ENCODE results near the gene ROBO1.

Gene ROBO1

DNA sequence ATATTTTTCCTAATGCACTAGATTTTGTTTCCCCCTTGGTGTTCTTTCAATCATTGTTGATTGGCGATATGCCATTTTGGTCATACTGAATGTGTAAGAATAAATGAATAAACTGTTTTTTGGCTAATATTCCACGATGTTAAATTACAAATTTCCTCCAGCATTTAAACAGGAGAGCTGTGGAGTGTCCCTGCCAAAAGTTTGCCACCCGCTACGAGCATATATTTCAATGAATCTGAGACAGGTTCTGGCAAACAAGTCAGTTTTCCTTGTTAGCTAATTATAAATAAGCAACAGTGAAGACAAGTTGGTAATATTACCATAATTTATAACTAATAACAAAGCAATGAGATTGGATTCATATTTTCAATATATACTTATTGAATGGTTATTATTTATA is 777.6 kb downstream of the ROBO1 start:
- ATAC-seq, result no peak

DNA sequence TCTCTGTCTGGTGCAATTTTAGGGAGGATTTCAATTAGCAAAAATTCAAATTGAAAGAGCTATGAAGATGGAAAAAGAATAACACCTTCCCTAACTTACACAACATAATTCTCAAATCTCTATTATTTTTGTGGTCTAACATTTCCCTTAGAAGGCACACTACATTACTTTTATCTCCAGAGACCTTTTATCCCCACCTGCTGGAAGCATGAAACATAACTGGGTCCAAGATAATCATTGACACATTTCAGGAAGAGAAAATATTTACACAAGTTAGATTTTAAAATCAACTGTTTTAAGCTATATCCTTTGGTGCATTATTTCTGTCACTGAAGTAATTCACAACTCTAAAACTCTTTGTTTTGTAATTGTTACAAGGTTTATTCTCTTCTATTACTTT is 779.5 kb downstream of the ROBO1 start:
- DNase-seq (ENCODE audit: low spot score in 2 of 2) (no peak), ATAC-seq (no peak)
- H3K4me3 Mint-ChIP-seq, result no peak overlapping the region
- no peaks in the 10 kb centered on the region for H3K36me3 Mint-ChIP-seq
- no peaks in the 10 kb centered on the region for H3K4me1 Mint-ChIP-seq
- no peak overlapping the region for H3K27ac Mint-ChIP-seq
- H3K9me3 Mint-ChIP-seq, result peaks cover 8% of the 10 kb centered on the region

More for the DNA sequence above, 777.6 kb downstream of the ROBO1 start:
- H3K9me3 Mint-ChIP-seq, result peaks cover 12% of the 10 kb centered on the region
- no peaks in the 10 kb centered on the region for H3K36me3 Mint-ChIP-seq
- H3K4me1 Mint-ChIP-seq, result no peaks in the 10 kb centered on the region
- H3K27ac Mint-ChIP-seq, result no peak overlapping the region
- H3K4me3 Mint-ChIP-seq, result no peak overlapping the region
- no peak for DNase-seq (ENCODE audit: low spot score in 2 of 2)

DNA sequence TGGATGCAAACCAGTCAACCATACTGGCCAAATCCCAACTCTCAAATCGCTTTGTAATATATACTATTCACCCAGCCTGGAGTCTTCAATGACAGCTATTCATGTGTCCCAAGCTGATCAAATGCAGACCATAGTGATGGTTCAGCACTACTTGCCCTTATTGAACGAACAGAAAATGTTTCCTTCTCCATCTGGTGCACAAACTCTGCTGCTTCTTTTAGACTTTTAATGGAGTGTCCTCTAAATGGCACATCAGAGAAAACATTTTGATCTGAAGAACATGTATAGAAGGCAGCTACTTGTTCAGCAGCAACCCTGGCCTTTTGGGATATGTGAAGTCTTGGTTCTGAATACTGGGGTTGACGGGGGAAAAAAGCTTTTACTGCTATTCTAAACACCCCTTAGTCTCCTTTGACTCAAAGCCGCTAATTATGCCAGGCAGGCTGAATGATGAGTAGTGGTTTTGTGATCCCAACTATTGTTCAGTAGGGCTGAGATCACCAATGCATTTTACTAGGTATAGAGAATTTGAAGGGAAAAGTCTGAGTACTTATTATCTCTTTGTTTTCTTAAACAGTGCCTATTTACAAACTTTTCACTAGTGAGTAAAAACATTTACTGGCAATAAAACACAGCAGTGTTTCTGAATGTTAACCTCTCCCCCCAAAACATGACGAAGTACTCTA is 781.2 kb downstream of the ROBO1 start:
- DNase-seq (ENCODE audit: low spot score in 2 of 2) (no peak), ATAC-seq (no peak)
- H3K27ac Mint-ChIP-seq, result no peak overlapping the region
- peaks cover 14% of the 10 kb centered on the region for H3K9me3 Mint-ChIP-seq
- H3K4me1 Mint-ChIP-seq, result no peaks in the 10 kb centered on the region
- H3K4me3 Mint-ChIP-seq, result no peak overlapping the region
- no peaks in the 10 kb centered on the region for H3K36me3 Mint-ChIP-seq

DNA sequence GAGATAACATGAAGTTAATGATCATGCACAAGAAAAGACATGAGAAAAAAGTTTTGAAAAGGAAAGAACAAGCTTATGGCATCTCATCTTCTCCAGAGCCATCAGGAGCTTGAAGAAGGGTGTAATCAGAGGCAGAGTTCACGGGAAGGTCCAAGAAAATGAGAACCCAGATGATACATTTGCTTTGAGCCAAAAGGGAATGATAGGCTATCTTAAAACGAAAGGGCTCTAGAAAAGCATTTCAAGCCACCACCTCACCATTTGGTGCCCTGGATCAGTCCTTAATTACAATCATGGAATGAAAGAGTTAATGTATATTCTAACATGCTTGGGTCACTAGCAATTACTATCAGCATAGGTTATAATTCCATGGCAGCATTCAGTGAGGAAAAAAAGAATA is 781.8 kb downstream of the ROBO1 start:
- H3K4me3 Mint-ChIP-seq, result no peak overlapping the region
- H3K27ac Mint-ChIP-seq, result no peak overlapping the region
- DNase-seq (ENCODE audit: low spot score in 2 of 2), result no peak
- no peak for ATAC-seq
- H3K36me3 Mint-ChIP-seq, result no peaks in the 10 kb centered on the region
- peaks cover 14% of the 10 kb centered on the region for H3K9me3 Mint-ChIP-seq
- no peaks in the 10 kb centered on the region for H3K4me1 Mint-ChIP-seq

DNA sequence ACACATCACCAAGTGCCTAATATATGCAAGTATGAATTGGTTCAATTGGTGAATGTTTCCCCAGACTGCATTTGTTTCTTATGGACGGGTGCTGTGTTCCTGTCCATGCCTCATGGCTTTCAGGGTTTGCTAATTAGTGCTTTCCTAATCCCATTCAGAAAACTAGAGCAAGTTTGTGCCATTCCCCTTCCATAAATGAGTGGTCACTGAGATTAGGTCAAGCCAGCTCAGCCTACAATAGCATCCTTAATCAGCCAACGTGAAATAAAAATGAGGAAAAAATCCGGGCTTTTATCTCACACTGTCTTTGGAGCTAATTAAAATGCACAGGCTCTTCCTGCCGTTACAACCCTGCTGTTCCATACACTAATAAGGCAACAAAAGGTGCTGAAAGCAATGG is 788.8 kb downstream of the ROBO1 start:
- Mint-ChIP-seq H3K9me3 (peaks cover 15% of the 10 kb centered on the region), H3K36me3 (no peaks in the 10 kb centered on the region), H3K4me1 (no peaks in the 10 kb centered on the region), H3K27ac (no peak overlapping the region), H3K4me3 (no peak overlapping the region)
- DNase-seq (ENCODE audit: low spot score in 2 of 2) (no peak), ATAC-seq (no peak)

DNA sequence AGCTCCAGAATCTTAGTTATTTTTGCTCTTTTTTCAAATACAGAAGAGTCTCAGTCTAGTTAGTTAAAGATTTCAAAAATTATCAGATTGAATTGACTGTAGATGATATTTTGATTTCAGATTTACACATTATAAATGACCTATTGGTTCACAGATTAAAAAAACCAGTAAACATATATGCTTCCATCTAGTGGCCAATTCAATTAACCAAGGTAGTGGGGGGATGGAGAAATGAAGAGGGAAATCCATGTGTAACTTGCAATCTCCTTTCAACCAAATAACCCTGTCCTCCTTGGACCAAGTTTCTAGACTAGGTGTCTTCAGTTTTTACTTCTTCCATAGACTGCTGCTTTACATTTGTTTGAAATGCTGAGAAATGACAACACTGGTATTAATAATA is 789.8 kb downstream of the ROBO1 start:
- Mint-ChIP-seq H3K36me3 (no peaks in the 10 kb centered on the region), H3K4me1 (no peaks in the 10 kb centered on the region), H3K9me3 (peaks cover 15% of the 10 kb centered on the region), H3K4me3 (no peak overlapping the region), H3K27ac (no peak overlapping the region)
- DNase-seq (ENCODE audit: low spot score in 2 of 2), result no peak
- no peak for ATAC-seq

DNA sequence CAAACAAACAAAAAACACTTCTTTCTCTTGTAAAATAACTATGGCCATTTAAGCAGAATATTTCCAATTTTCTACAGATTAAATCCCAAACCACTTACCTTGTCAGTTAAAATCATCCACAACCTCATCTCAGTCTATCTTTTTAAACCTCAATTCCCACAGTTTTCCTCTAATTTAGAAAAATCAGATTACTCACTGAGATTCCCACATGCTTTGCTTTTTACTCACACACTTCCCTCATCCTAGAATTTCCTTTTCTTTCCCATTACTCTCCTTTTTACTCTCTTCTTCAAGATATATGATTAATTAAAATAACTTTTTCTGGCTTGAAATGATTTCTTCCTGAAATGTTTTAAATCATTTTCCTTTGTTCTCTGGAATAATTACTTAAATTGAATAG is 790.7 kb downstream of the ROBO1 start:
- ATAC-seq, result no peak
- Mint-ChIP-seq H3K4me1 (no peaks in the 10 kb centered on the region), H3K4me3 (no peak overlapping the region), H3K36me3 (no peaks in the 10 kb centered on the region), H3K27ac (no peak overlapping the region), H3K9me3 (peaks cover 13% of the 10 kb centered on the region)
- DNase-seq (ENCODE audit: low spot score in 2 of 2), result no peak

DNA sequence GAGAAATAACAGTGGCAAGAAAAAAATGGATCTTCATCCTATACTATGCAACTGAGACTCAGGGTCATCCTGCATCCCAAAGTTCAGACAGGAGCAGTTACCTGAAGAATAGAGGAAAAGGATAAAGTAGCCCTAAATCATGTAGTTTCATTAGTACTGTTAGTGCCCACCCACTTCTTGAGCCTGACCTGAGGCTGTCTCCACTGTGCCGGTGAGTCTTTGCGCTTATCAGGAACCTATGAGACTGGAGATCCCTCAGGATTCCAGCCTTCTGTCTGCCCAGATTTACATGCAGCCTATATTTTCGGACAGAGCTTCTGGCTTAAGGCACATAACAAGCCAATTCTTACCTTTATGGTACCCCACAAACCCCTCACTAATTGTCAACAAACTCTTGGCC is 791.6 kb downstream of the ROBO1 start:
- Mint-ChIP-seq H3K27ac (no peak overlapping the region), H3K36me3 (no peaks in the 10 kb centered on the region), H3K9me3 (peaks cover 12% of the 10 kb centered on the region), H3K4me1 (no peaks in the 10 kb centered on the region), H3K4me3 (no peak overlapping the region)
- no peak for DNase-seq (ENCODE audit: low spot score in 2 of 2)
- ATAC-seq, result no peak

DNA sequence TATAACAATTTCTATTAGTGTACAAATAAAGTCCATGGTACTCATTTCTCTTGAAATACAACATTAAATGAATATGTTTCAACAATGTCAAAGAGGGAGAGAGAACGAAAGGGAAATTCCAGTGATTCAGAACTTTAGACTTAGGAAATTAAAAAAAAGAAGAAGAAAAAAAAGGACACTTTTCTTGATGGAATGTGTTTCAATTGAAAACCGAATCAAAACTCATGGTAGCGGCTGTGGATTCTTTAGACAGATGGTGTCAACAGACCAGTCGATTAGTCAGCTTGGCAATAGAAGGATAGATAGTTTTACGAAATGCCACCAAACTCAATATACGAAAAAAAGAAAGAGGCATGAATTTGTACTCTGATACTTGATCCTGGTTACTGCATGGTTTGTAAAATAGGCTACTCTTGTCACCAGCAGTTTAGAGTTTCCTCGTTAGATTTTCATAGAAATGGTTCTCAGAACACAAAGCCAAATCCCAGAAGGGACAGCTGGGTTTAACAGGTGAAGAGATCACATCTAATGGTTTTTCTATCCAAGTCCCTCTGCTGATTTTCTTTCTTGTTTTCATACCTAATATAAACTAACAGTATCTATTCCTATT is 793.5 kb downstream of the ROBO1 start:
- H3K4me1 Mint-ChIP-seq, result no peaks in the 10 kb centered on the region
- H3K4me3 Mint-ChIP-seq, result no peak overlapping the region
- H3K36me3 Mint-ChIP-seq, result no peaks in the 10 kb centered on the region
- H3K9me3 Mint-ChIP-seq, result peaks cover 15% of the 10 kb centered on the region
- DNase-seq (ENCODE audit: low spot score in 2 of 2) (no peak), ATAC-seq (no peak)
- H3K27ac Mint-ChIP-seq, result no peak overlapping the region

DNA sequence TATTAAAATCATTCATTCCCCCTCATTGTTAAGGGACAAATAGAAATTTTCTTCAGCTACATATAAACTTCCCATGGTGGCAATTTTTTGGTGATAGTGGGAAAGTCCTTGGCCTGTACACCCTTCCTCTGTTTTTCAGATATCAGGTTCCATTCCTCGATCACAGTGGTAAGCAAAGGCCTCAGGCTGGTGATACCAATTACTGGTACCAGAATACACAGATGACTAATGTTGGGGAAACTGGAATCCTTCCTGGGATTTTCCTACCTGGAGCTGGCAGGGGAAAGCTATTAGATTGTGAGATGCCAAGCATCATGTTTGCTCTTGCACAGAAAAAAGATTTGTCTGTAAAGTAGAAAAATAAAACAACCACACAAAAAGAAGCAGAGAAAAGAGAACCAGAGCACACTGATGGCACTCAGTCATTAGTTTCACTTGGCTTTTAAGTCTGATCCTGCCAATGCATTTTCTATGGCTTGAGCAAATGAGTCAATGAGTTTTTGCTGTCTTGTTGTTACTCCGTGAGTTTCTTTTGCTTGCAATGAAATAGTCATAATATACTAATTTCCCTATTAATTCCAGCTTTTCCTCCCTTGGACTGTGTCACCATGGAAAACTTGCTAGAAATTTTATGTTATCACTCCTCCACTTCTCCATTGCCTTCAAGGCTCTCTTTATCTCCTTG is 795.0 kb downstream of the ROBO1 start:
- H3K4me3 Mint-ChIP-seq, result no peak overlapping the region
- no peaks in the 10 kb centered on the region for H3K36me3 Mint-ChIP-seq
- ATAC-seq, result no peak
- peaks cover 15% of the 10 kb centered on the region for H3K9me3 Mint-ChIP-seq
- no peak for DNase-seq (ENCODE audit: low spot score in 2 of 2)
- no peaks in the 10 kb centered on the region for H3K4me1 Mint-ChIP-seq
- no peak overlapping the region for H3K27ac Mint-ChIP-seq

DNA sequence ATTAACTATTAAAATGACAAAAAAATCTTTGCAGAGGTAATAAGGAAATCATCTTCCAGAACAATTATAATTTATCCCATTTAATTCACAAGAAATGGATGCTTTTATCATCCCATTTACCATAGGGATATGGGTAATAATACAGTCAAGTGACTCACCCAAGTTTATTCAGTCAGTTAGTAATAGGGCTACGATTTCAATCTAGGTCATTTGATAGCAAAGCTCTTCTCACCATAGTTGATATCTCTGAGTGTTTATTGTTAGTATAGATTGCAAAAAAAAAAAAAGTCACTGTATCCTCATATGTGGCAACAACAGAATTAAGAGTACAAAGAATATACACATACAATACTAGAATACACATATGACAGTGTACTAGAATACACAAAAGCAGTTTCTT is 797.1 kb downstream of the ROBO1 start:
- Mint-ChIP-seq H3K9me3 (peaks cover 12% of the 10 kb centered on the region), H3K36me3 (no peaks in the 10 kb centered on the region), H3K27ac (no peak overlapping the region), H3K4me3 (no peak overlapping the region), H3K4me1 (no peaks in the 10 kb centered on the region)
- DNase-seq (ENCODE audit: low spot score in 2 of 2), result no peak
- no peak for ATAC-seq

DNA sequence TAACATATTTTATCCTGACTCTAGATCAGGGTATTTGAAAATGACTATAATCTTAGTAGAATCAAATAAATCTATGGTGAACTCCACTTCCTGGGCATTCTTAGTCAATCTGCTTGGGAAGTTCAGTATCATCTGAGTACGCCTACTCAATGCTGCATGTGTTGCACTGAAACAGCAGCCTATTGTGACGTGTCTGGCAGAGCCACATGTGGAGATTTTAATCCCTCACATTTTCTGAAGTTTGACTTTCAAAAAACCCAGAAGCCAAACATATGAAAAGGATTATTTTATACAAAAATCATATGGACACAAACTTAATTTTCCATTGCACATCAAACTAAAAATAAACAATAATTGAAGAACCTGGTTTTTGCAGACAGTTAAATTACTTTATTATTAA is 798.3 kb downstream of the ROBO1 start:
- Mint-ChIP-seq H3K36me3 (no peaks in the 10 kb centered on the region), H3K4me1 (no peaks in the 10 kb centered on the region), H3K9me3 (peaks cover 10% of the 10 kb centered on the region), H3K4me3 (no peak overlapping the region), H3K27ac (no peak overlapping the region)
- DNase-seq (ENCODE audit: low spot score in 2 of 2) (no peak), ATAC-seq (no peak)

DNA sequence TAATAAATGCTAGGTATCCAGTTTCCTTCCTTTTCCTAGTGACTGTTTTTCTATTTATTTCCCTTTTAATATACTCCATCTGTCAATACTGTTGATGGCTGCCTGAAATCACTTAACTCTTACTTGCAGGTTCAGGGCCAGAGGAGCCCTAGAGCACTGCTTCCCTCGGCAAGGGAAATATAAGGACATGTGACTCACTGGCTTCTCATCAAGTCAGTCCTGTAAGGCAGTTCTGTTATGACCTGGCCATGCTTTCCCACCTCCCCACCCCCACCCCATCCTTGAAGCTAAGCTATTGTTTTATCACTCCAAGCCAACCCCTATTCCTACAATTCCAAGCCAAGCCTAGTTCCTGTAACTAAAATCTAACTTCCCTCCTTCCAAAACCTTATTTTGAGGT is 800.7 kb downstream of the ROBO1 start:
- ATAC-seq (no peak), DNase-seq (ENCODE audit: low spot score in 2 of 2) (no peak)
- peaks cover 10% of the 10 kb centered on the region for H3K9me3 Mint-ChIP-seq
- H3K36me3 Mint-ChIP-seq, result no peaks in the 10 kb centered on the region
- H3K4me1 Mint-ChIP-seq, result no peaks in the 10 kb centered on the region
- H3K4me3 Mint-ChIP-seq, result no peak overlapping the region
- H3K27ac Mint-ChIP-seq, result no peak overlapping the region

DNA sequence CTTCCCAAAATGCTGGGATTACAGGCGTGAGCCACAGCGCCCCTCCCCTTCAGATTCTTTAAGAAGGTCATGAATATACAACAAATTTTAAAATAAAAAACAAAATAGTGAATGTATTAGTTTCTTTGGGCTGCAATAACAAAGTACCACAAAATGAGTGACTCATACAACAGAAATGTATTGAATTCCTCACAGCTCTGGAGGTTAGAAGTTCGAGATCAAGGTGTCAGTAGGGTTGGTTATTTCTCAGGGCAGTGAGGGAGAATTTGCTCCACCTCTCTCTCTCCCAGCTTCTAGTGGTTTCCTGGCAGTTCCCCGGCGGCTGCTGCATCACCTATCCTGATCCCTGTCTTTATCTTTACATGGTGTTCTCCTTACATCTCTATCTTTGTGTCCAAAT is 804.0 kb downstream of the ROBO1 start:
- Mint-ChIP-seq H3K36me3 (no peaks in the 10 kb centered on the region), H3K27ac (no peak overlapping the region), H3K4me1 (no peaks in the 10 kb centered on the region), H3K4me3 (no peak overlapping the region), H3K9me3 (peaks cover 10% of the 10 kb centered on the region)
- DNase-seq (ENCODE audit: low spot score in 2 of 2), result no peak
- ATAC-seq, result no peak

DNA sequence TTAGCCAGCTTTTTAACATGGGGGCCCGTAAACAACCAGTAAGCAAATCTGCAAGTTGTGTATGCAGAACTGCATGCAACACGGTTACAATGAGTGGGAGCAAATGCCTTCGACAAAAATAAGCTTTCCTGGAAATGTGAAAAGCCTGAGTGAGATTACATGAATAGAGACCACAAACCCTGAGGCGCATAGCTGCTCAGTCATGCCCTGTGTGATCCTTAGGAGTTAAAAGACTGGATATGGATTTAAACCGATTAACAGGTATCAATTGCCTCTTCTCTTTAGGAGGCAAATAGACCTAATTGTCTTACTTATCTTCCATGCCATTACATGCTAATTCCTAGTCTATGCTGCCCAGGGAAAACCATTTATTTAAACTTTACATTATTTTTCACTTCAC is 810.3 kb downstream of the ROBO1 start:
- DNase-seq (ENCODE audit: low spot score in 2 of 2) (no peak), ATAC-seq (no peak)
- H3K4me1 Mint-ChIP-seq, result no peaks in the 10 kb centered on the region
- H3K36me3 Mint-ChIP-seq, result no peaks in the 10 kb centered on the region
- H3K4me3 Mint-ChIP-seq, result no peak overlapping the region
- H3K9me3 Mint-ChIP-seq, result peaks cover 3% of the 10 kb centered on the region
- no peak overlapping the region for H3K27ac Mint-ChIP-seq

DNA sequence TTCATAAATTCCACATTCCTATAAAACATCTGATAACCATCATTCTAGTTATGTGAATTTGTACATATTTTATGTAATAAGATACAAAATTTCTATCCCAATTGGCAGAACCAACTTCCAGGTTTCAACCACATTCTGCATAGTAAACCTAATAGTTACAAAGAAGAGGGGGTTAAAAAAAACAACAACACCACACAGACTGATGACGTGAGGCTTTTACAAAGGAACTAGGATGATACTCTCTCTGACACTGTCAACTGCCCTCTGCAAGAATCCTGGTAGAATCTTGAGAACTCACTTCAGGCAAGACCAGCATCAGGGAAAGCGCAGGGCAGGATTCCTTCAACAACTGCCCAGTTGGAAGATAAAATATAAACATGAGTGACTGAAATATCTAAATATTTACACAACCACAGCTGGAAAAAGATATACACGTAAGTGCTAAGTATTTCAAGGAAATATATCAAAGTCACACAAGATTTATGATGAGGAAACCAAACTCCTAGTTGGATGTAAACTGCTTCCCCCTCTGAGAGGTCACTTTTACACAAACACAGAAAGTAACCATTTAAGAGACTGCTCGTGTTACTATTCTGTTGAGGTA is 816.4 kb downstream of the ROBO1 start:
- Mint-ChIP-seq H3K36me3 (no peaks in the 10 kb centered on the region), H3K9me3 (peaks cover 4% of the 10 kb centered on the region), H3K27ac (no peak overlapping the region), H3K4me1 (no peaks in the 10 kb centered on the region), H3K4me3 (no peak overlapping the region)
- ATAC-seq, result no peak
- DNase-seq (ENCODE audit: low spot score in 2 of 2), result no peak
